ENCODE results near the gene TLE4.
"Not testable (repeated sequence)": the region's sequence is repeated elsewhere in the genome, so short reads cannot be mapped to it uniquely, and the experiment has no call there.

The TLE4 gene

GRCh38 chr9:79629721-79630120 lies 58.0 kb downstream of the TLE4 start:
- H4K20me1 ChIP-seq, result peaks cover 0 to 21% (median 5%) of the 10 kb centered on the region in 11 experiments; a peak in 7 of 22 replicates
- peaks cover 9 to 39% (median 25%) of the 10 kb centered on the region in 10 experiments for H3K4me1 ChIP-seq
- peaks cover 0 to 6% (median 0%) of the 10 kb centered on the region in 11 experiments; a peak in 3 of 22 replicates for H3K9me3 ChIP-seq (replicated peaks in 1 of 11)
- H3K4me3 ChIP-seq, result no peak overlapping the region
- H3K4me2 ChIP-seq, result no peak overlapping the region
- no peaks in the 10 kb centered on the region for H3K27me3 ChIP-seq
- H3K27ac ChIP-seq, result no peak overlapping the region
- H3K36me3 ChIP-seq, result peaks cover 37 to 89% (median 74%) of the 10 kb centered on the region in 11 experiments
- TF ChIP-seq Cebpa-rat (IDR thresholded peaks at IDR 0.05), result no peak
- H3K9ac ChIP-seq, result no peak overlapping the region

- no peak for TF ChIP-seq Cebpa-rat (IDR thresholded peaks at IDR 0.05)
- peak overlapping the region in 5 of 11 experiments; percentile 3 to 46 (median 16); a peak in 6 of 22 replicates for H3K4me2 ChIP-seq
- H3K27ac ChIP-seq, result no peak overlapping the region
Measured at GRCh38 chr9:79630521-79631403, 59.0 kb downstream of the TLE4 start.

GRCh38 chr9:79632060-79632459 lies 60.3 kb downstream of the TLE4 start:
- no peak for TF ChIP-seq Cebpa-rat (IDR thresholded peaks at IDR 0.05)
- H3K27ac ChIP-seq, result 0 out of 22 replicates have a peak overlapping the region, but pooled peaks of 1 of the 11 experiments have one; percentile 39
- H4K20me1 ChIP-seq, result peaks cover 0 to 29% (median 5%) of the 10 kb centered on the region in 11 experiments; a peak in 7 of 22 replicates
- H3K4me2 ChIP-seq, result no peak overlapping the region
- H3K27me3 ChIP-seq, result no peaks in the 10 kb centered on the region
- H3K9me3 ChIP-seq (replicated peaks in 1 of 11), result peaks cover 0 to 14% (median 0%) of the 10 kb centered on the region in 11 experiments; a peak in 6 of 22 replicates
- no peak overlapping the region for H3K4me3 ChIP-seq
- H3K36me3 ChIP-seq, result peaks cover 49 to 96% (median 82%) of the 10 kb centered on the region in 11 experiments
- peaks cover 8 to 31% (median 20%) of the 10 kb centered on the region in 10 experiments for H3K4me1 ChIP-seq
- no peak overlapping the region for H3K9ac ChIP-seq

More at GRCh38 chr9:79630521-79631403, 59.0 kb downstream of the TLE4 start:
- no peaks in the 10 kb centered on the region for H3K27me3 ChIP-seq
- H3K9ac ChIP-seq, result no peak overlapping the region
- no peak overlapping the region for H3K4me3 ChIP-seq
- H4K20me1 ChIP-seq, result peaks cover 0 to 25% (median 5%) of the 10 kb centered on the region in 11 experiments; a peak in 7 of 22 replicates
- H3K36me3 ChIP-seq, result peaks cover 39 to 95% (median 81%) of the 10 kb centered on the region in 11 experiments
- H3K4me1 ChIP-seq, result peaks cover 8 to 30% (median 19%) of the 10 kb centered on the region in 10 experiments
- H3K9me3 ChIP-seq (replicated peaks in 1 of 11), result peaks cover 0 to 6% (median 0%) of the 10 kb centered on the region in 11 experiments; a peak in 3 of 22 replicates

GRCh38 chr9:79632705-79633104 lies 60.9 kb downstream of the TLE4 start:
- H3K27me3 ChIP-seq, result no peaks in the 10 kb centered on the region
- H3K27ac ChIP-seq, result no peak overlapping the region
- peaks cover 8 to 36% (median 19%) of the 10 kb centered on the region in 10 experiments for H3K4me1 ChIP-seq
- TF ChIP-seq Cebpa-rat (IDR thresholded peaks at IDR 0.05), result no peak
- H3K4me2 ChIP-seq, result no peak overlapping the region
- H3K9ac ChIP-seq, result no peak overlapping the region
- H3K4me3 ChIP-seq, result no peak overlapping the region
- peaks cover 46 to 96% (median 82%) of the 10 kb centered on the region in 11 experiments for H3K36me3 ChIP-seq
- peaks cover 0 to 35% (median 5%) of the 10 kb centered on the region in 11 experiments; a peak in 7 of 22 replicates for H4K20me1 ChIP-seq
- peaks cover 0 to 15% (median 2%) of the 10 kb centered on the region in 11 experiments; a peak in 8 of 22 replicates for H3K9me3 ChIP-seq (replicated peaks in 1 of 11)

GRCh38 chr9:79633558-79633957 lies 61.8 kb downstream of the TLE4 start:
- peaks cover 0 to 35% (median 5%) of the 10 kb centered on the region in 11 experiments; a peak in 7 of 22 replicates for H4K20me1 ChIP-seq
- no peak overlapping the region for H3K27ac ChIP-seq
- H3K9me3 ChIP-seq (replicated peaks in 1 of 11), result peaks cover 0 to 24% (median 10%) of the 10 kb centered on the region in 11 experiments; a peak in 15 of 22 replicates
- no peak overlapping the region for H3K4me2 ChIP-seq
- H3K9ac ChIP-seq, result no peak overlapping the region
- no peak for TF ChIP-seq Cebpa-rat (IDR thresholded peaks at IDR 0.05)
- peaks cover 8 to 36% (median 19%) of the 10 kb centered on the region in 10 experiments for H3K4me1 ChIP-seq
- no peak overlapping the region for H3K4me3 ChIP-seq
- no peaks in the 10 kb centered on the region for H3K27me3 ChIP-seq
- H3K36me3 ChIP-seq, result peaks cover 40 to 96% (median 82%) of the 10 kb centered on the region in 11 experiments

GRCh38 chr9:79637177-79637925 lies 65.6 kb downstream of the TLE4 start:
- no peaks in the 10 kb centered on the region for H3K27me3 ChIP-seq
- no peak overlapping the region for H3K27ac ChIP-seq

GRCh38 chr9:79638806-79639205 lies 67.0 kb downstream of the TLE4 start:
- peaks cover 0 to 20% (median 3%) of the 10 kb centered on the region in 10 experiments; a peak in 8 of 20 replicates for H3K4me1 ChIP-seq
- no peak overlapping the region for H3K27ac ChIP-seq
- H4K20me1 ChIP-seq, result peaks cover 0 to 14% (median 0%) of the 10 kb centered on the region in 11 experiments; a peak in 3 of 22 replicates
- H3K4me3 ChIP-seq, result no peak overlapping the region
- H3K9me3 ChIP-seq (replicated peaks in 1 of 11), result peaks cover 19 to 56% (median 42%) of the 10 kb centered on the region in 11 experiments
- H3K36me3 ChIP-seq, result peaks cover 38 to 98% (median 93%) of the 10 kb centered on the region in 11 experiments
- no peak for TF ChIP-seq Cebpa-rat (IDR thresholded peaks at IDR 0.05)
- H3K4me2 ChIP-seq, result no peak overlapping the region
- no peak overlapping the region for H3K9ac ChIP-seq
- no peaks in the 10 kb centered on the region for H3K27me3 ChIP-seq

More at GRCh38 chr9:79637177-79637925, 65.6 kb downstream of the TLE4 start:
- H3K9me3 ChIP-seq (replicated peaks in 1 of 11), result peaks cover 5 to 41% (median 29%) of the 10 kb centered on the region in 11 experiments; a peak in 21 of 22 replicates
- no peak overlapping the region for H3K4me3 ChIP-seq
- peaks cover 0 to 22% (median 0%) of the 10 kb centered on the region in 11 experiments; a peak in 5 of 22 replicates for H4K20me1 ChIP-seq
- TF ChIP-seq Cebpa-rat (IDR thresholded peaks at IDR 0.05), result no peak
- H3K36me3 ChIP-seq, result peaks cover 35 to 98% (median 92%) of the 10 kb centered on the region in 11 experiments
- H3K4me2 ChIP-seq, result 0 out of 22 replicates have a peak overlapping the region, but pooled peaks of 1 of the 11 experiments have one; percentile 26
- peaks cover 0 to 20% (median 3%) of the 10 kb centered on the region in 10 experiments; a peak in 8 of 20 replicates for H3K4me1 ChIP-seq
- no peak overlapping the region for H3K9ac ChIP-seq

GRCh38 chr9:79639354-79639753 lies 67.6 kb downstream of the TLE4 start:
- H4K20me1 ChIP-seq, result peaks cover 0 to 14% (median 0%) of the 10 kb centered on the region in 11 experiments; a peak in 4 of 22 replicates
- no peak overlapping the region for H3K9ac ChIP-seq
- no peaks in the 10 kb centered on the region for H3K27me3 ChIP-seq
- H3K4me3 ChIP-seq, result no peak overlapping the region
- no peak overlapping the region for H3K4me2 ChIP-seq
- no peak for TF ChIP-seq Cebpa-rat (IDR thresholded peaks at IDR 0.05)
- peaks cover 24 to 61% (median 47%) of the 10 kb centered on the region in 11 experiments for H3K9me3 ChIP-seq (replicated peaks in 1 of 11)
- H3K4me1 ChIP-seq, result peaks cover 0 to 20% (median 3%) of the 10 kb centered on the region in 10 experiments; a peak in 8 of 20 replicates
- H3K36me3 ChIP-seq, result peaks cover 43 to 100% (median 95%) of the 10 kb centered on the region in 11 experiments
- H3K27ac ChIP-seq, result no peak overlapping the region

GRCh38 chr9:79640067-79640466 lies 68.3 kb downstream of the TLE4 start:
- H3K36me3 ChIP-seq, result peaks cover 50 to 100% (median 96%) of the 10 kb centered on the region in 11 experiments
- H3K9me3 ChIP-seq (replicated peaks in 1 of 11), result peaks cover 31 to 67% (median 52%) of the 10 kb centered on the region in 11 experiments

More at GRCh38 chr9:79640067-79640466, 68.3 kb downstream of the TLE4 start:
- not testable (repeated sequence) for H3K27me3 ChIP-seq, H3K4me2 ChIP-seq, H3K27ac ChIP-seq, H3K4me3 ChIP-seq, H3K9ac ChIP-seq
- peaks cover 0 to 14% (median 0%) of the 10 kb centered on the region in 11 experiments; a peak in 5 of 22 replicates for H4K20me1 ChIP-seq
- H3K4me1 ChIP-seq, result peaks cover 0 to 20% (median 3%) of the 10 kb centered on the region in 10 experiments; a peak in 8 of 20 replicates
